ENCODE results near the gene VSIG8.

Gene VSIG8

GRCh38 chr1:159843459-159843858 is 19.0 kb downstream of the VSIG8 start:
- Histone ChIP-seq H3K4me3 (no peak overlapping the region), H3K27ac (no peak overlapping the region)
- TF ChIP-seq CTCF (IDR thresholded peaks at IDR 0.05): no peak
- no peak for DNase-seq (ENCODE audit: low spot score)

- no peak for DNase-seq (ENCODE audit: low spot score)
- Histone ChIP-seq H3K4me3 (no peak overlapping the region), H3K27ac (no peak overlapping the region)
- no peak for TF ChIP-seq CTCF (IDR thresholded peaks at IDR 0.05)
These were observed 20.7 kb downstream of the VSIG8 start for GRCh38 chr1:159841749-159842148.

GRCh38 chr1:159839116-159839849 is 23.2 kb downstream of the VSIG8 start:
- Histone ChIP-seq H3K4me3 (no peak overlapping the region), H3K27ac (no peak overlapping the region)
- TF ChIP-seq CTCF (IDR thresholded peaks at IDR 0.05): no peak
- no peak for DNase-seq (ENCODE audit: low spot score)

- TF ChIP-seq CTCF (IDR thresholded peaks at IDR 0.05): no peak
- DNase-seq (ENCODE audit: low spot score): no peak
These were observed 23.7 kb downstream of the VSIG8 start for GRCh38 chr1:159838715-159839114.

GRCh38 chr1:159835862-159836525 is 26.5 kb downstream of the VSIG8 start:
- no peak for TF ChIP-seq CTCF (IDR thresholded peaks at IDR 0.05)
- Histone ChIP-seq H3K27ac (no peak overlapping the region), H3K4me3 (no peak overlapping the region)
- no peak for DNase-seq (ENCODE audit: low spot score)

More at GRCh38 chr1:159838715-159839114, 23.7 kb downstream of the VSIG8 start:
- no peak overlapping the region for H3K27ac ChIP-seq
- no peak overlapping the region for H3K4me3 ChIP-seq

- H3K4me3 ChIP-seq: no peak overlapping the region
- H3K27ac ChIP-seq: no peak overlapping the region
- no peak for TF ChIP-seq CTCF (IDR thresholded peaks at IDR 0.05)
- DNase-seq (ENCODE audit: low spot score): no peak
These were observed 27.1 kb downstream of the VSIG8 start for GRCh38 chr1:159835356-159835755.

- no peak for DNase-seq (ENCODE audit: low spot score)
- H3K4me3 ChIP-seq: no peak overlapping the region
- H3K27ac ChIP-seq: no peak overlapping the region
- TF ChIP-seq CTCF (IDR thresholded peaks at IDR 0.05): no peak
These were observed 30.1 kb downstream of the VSIG8 start for GRCh38 chr1:159832309-159832708.

All from coronary artery (tissue), 2 donors.